DMS114 treated with DMSO at 0.1 percent for 48 hours (cell line): ENCODE measurements around the gene RABGAP1L.
"Not testable (repeated sequence)": the region's sequence is repeated elsewhere in the genome, so short reads cannot be mapped to it uniquely, and the experiment has no call there.

Source experiments
- DNase-seq: peaks from one replicate; lab custom pipeline; 2025; ENCODE audit not compliant: unreplicated experiment; lab: John Stamatoyannopoulos, UW

RABGAP1L gene

DNA sequence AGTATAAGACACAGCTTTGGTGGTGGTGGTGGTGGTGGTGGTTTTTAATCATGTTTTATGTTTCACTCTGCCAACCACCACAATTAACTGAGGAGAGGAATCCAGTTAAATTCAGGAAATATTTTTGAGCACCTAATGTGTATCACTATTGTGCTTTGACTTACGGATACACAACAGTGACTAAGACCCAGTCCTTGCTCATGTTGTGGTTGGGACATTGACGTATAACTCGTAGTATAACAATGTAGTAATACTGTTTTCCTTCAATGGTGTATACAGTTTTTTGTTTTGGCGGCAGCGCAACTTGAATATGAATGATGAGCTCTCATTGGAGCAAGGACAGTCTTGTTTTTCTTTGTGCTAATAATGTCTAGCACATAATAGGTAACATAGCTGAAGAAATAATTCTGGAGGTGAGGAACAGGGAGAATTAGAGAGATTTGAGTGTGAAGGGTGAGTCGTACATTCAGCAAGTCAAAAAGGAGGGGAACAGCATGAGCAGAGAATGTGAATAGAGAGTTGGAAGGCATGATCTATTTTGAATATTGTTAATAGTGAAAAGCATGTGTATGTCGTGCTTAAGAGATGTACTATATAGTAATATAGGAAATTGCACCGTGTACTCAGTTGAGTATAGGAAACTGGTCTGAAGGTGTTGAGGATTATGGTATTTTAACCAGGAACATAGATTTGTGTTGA lies 845.9 kb downstream of the RABGAP1L start:
- no peak for DNase-seq

DNA sequence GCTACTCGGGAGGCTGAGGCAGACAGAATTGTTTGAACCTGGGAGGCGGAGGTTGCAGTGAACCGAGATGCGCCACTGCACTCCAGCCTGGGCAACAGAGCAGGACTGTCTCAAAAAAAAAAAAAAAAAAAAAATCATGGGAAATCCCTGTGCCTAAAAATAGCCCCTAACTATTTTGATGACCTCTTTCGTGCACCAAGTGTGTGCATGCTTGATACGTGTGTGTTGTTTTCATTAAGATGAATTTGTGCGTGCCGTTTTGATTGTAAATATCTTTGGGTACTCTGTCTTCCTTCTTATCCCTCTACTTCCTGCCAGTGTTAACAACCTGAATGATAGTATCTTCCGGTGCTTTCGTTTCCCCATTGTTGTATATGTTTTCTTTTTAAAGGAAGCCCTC lies 850.2 kb downstream of the RABGAP1L start:
- no peak for DNase-seq

DNA sequence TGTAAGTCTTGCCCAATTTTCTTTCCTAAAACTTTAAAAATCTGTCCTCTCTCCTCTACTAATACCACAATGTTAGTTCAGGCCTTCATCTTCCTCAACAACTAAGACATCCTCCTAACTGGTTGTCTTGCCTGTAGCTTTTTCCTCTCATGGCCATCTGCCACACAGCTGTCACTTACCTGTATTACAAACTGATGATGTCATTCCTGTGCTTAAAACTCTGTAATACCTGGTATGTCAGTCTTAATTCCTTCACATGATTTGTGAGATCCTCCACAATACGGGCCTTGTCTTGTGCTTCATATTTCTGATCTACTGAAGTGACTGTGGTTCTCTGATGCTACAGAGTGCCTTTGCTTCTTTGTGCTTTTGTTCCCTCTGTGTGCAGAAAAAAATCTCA lies 854.1 kb downstream of the RABGAP1L start:
- DNase-seq, result no peak

DNA sequence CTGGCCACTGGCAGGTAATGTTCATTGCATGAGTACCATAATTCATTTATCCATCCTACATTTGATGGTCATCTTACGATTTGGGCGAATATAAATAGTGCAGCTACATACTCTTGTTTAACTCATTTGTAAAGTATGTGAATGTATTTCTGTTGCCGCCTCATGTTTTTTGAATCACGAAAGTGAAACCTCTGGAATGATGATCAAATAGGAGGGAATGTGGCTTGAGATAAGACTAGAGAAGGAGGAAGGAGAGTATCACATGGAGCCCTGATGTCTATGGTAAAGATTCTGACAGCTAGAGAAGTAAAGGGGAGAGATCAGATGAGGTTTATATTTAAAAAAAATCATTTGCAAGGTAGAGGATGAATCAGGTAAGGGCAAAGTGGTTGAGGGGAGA lies 855.9 kb downstream of the RABGAP1L start:
- no peak for DNase-seq

DNA sequence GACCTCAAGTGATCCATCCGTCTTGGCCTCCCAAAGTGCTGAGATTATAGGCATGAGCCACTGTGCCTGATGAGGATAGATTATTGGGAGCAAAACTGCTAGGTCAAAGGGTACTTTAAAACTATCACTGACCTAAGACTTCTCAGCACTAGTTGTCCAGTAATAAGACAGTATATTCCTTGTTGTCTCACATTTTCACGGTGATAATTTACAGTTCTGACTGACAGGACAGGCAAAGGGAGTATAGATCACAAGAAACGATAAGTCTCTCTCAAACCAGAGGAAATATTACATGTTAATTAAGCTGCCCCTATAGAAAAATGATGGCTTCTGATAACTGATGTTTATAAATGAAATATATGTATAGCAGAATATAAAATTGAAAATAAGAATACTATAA lies 860.2 kb downstream of the RABGAP1L start:
- no peak for DNase-seq

DNA sequence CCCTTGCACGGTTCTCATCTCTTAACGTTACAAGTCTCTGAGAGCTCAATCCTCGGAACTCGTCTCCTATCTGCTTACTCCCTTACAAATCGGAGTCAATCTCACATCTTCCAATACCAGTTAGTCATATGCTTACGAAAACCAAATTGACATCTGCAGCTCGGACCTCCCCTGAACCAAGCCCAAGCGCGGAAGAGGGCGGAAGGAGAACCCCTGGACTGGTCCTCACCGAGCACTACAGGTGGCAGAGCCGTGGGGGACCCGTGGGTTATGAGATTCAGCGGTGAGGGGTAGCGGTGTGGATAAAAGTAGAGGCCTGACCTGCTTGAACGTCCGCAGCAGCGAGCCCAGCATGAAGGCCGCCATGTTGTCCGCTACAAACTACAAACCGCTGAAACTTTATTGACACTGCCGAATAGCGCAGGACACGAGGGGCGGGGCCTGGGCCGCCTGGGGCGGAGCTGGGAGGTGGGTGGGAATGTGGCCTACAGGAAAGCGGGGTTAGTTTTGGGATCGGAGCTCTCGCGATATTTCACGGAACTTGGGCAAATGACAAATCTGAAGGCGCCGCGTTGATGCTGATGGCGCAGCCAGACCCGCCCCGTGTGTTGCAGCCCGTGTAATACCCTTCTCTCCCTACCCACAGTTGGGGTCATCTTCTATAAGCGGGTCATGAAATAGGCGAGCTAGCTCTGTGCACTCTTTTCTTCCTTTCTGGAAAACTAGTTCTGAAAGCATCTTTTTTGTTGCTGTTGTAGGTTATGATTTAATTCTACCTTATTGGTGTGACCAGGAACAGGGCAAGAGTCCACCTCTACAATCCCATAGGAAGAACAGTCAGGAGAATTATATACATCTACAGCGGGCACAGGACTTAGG lies 864.0 kb downstream of the RABGAP1L start, which contains the start of gene MRPS14:
MRPS14 (minus strand) TSS at position 383 of the 879 bp plus-strand sequence; CDS start at position 366, 17 bp downstream.
- peak; percentile 94 for DNase-seq

DNA sequence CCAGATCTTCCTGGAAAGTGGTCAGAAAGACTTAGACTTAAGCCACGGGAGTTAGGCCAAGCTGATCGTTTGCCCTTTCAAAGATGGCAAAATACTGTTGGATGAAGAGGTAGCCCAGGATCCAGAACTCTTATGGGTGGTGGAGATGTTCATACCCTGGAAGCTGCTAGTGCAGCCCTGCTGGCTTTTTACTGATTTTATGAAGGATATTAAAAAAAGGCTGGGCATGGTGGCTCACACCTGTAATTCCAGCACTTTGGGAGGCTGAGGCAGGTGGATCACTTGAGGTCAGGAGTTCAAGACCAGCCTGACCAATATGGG lies 864.6 kb downstream of the RABGAP1L start:
- not testable (repeated sequence) for DNase-seq

DNA sequence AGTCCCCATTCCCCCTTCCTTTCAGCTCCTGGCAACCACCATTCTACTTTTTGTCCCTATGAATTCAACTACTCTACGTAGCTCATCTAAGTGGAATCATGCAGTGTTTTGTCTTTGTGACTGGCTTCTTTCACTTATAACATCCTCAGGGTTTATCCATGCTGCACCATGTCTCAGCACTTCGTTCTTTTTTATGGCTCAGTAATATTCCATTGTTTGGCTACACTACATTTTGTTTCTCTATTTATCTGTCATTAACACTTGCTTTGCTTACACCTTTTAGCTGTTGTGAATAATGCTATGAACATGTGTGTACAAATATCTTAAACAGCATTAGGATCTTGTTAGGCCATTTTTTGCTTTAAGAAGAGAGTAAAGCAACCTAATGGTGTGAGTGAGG lies 865.5 kb downstream of the RABGAP1L start:
- DNase-seq, result no peak

DNA sequence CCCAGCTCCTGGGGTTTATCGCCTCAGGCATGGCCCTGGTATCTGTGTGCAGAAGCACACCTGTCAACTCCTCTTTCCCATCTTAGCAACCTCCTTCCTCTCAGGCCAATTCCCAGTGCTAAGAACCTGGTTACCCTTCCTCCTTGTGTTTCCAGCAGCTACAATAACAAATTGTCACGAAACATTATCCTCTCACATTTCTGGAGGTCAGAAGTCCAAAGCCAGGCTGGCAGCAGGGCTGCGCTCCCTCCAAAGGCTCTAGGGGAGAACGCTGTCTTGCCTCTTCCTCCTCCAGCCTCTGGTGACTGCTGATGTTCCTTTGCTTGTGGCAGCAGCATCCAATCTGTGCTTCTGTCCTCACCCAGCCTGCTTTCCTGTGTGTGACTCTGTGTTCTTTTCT lies 874.6 kb downstream of the RABGAP1L start:
- no peak for DNase-seq

DNA sequence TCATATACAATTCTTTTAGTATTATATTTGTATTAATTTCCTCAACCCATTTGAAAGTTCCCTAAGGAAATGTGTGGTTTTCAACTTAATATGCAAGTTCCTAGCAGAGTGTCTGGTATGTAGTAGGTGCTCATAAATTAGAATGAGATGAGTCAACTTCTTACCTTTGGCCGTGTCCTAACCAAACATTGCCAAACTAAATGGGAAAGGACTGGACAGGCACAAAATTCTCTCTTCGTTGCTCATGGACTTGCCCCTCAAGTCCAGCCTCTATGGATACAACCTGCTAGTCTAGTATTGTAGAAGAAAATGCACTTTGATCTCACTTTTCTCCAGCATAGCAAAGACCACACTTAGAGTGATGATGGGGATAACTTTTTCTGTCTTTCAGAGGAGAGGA lies 875.5 kb downstream of the RABGAP1L start:
- no peak for DNase-seq

DNA sequence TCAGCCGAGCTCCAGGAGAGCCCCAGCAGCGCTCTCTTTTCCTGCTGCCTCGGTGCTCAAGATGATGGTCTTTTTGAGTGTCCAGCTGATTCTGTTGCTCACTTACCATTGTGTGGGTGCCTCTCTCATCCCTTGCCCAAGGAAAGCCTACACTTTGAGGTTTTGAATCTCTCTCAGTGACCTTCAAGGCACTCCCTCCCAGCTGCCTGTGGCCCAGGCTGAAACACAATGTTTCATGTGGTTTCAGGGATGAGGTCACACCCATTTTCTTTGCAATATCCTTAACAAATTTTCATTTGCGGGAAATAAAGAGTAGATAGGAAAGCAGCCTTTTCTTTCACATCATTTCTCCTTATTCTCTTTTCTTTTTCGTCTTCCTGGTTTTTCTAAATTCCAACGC lies 876.5 kb downstream of the RABGAP1L start:
- DNase-seq, result no peak

DNA sequence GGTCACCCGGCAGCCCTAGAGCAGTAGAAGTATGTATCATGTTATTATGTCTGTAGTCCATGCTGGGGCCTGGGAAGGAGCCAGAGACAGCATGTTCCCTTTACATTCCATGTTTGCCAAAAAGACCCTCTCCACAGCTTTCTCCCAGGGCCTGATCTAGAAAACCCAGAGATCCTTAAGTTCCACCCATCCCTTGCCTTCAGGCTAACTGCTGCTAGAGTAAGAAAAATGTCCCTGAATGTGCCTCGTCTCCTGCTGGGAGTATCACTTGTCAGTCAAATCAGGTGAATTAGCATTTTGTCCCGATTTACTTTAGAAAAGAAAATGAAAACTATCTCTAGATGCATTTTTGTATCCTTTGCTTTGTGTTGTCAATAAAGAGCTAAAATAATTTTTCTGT lies 877.2 kb downstream of the RABGAP1L start:
- no peak for DNase-seq

DNA sequence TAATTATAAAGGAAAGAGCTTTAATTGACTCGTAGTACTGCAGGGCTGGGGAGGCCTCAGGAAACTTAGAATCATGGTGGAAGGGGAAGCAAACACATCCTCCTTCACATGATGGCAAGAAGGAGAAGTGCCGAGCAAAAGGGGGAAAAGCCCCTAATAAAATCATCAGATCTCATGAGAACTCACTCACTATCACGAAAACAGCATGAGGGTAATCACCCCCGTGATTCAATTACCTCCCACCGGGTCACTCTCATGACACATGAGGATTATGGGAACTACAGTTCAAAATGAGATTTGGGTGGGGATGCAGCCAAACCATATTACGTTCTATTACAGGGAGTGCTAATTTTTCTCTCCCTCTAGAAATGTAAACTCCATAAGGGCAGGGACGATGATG lies 878.1 kb downstream of the RABGAP1L start:
- no peak for DNase-seq

DNA sequence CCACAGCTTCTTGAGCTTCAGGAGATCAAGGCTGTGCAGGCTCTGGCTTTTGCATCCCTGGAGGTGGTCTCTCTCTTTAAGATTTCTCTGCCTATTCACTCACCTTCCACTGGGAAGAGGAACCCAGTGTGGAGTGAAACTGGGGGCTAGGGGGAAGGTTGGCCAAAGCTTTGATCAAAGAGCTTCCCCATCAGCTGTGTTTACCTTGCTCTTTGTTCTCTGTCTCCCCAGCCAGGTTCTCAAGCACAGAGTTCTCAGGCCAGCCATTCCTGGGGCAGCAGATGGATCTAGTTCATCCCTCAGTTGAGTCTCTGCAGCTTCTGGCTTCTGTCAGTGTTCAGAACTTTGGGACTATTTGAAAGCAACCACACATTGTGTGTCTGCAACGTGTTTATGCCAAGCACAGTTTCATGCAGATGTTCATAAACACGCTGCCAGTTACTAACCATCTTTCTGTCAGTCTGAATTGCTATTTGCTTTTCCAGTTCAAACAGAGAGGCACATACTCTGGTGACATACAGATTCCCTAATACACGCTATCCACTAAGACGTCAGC lies 881.1 kb downstream of the RABGAP1L start:
- no peak for DNase-seq

DNA sequence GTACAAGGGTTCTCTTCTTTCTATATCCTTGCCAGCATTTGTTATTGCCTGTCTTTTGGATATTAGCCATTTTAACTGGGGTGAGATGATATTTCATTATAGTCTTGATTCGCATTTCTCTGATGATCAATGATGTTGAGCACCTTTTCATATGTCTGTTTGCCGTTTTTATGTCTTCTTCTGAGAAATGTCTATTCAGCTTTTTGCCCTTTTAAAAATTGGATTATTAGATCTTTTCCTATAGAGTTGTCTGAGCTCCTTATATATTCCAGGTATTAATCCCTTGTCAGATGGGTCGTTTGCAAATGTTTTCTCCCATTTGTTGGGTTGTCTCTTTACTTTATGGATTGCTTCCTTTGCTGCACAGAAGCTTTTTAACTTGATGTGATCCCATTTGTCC lies 883.3 kb downstream of the RABGAP1L start:
- DNase-seq, result no peak

DNA sequence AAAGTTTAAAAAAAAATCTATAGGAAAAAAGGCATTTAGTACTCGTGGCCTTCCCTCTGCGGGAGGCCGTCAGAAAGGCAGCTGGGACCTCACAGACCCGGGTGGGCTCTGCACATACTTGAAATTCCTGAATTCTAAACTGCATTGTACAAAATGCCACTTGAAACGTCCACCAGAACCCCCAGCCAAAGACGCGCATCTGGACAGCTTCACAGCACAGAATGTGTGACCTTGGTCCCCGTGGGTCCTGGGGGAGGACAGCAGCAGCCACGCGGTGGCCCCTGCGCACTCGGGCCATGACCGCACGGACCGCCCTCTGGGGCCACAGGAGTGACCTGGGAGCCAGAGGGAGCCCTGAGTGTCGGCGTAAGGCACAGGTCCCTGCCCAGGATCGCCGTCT lies 884.5 kb downstream of the RABGAP1L start:
- no peak for DNase-seq

DNA sequence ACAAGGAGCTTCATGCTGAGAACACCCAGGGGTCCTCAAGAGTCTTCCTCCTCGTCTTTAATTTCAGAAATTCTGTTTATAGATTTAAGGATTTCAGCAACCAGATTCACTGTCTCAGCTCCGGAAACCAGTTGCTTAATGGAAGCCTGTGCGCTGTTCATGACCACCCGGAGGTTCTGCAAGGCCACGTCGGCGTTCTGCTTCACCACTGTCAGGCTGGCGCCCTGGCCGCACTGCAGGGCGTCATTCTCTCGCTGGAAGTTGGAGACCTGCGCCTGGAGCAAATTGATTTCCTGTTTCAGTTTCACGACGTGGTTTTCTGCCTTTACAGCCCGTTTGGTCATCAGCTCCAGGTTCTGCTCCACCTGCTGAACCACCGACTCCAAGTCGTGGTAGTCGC lies 885.3 kb downstream of the RABGAP1L start:
- not testable (repeated sequence) for DNase-seq
